K562 (cell line): ENCODE measurements around the gene CREB3L1. TPM values are rescaled to one million over a fixed set of nuclear protein-coding genes. Genes with fewer than 3 reads are reported as not detected.

ENCODE experiments used
- ARID4B ChIP-seq: sonication (generic); formaldehyde crosslinking; IDR thresholded peaks from 2 replicates; pipeline ENCODE4 v1.8.0; 2022; ENCODE audit warnings: mild to moderate bottlenecking, missing genetic modification reagents
- ELF4 ChIP-seq: fragments of 450-650 bp; formaldehyde crosslinking; IDR thresholded peaks from 2 replicates; pipeline ENCODE4 v1.4.0; 2022; ENCODE audit warnings: missing genetic modification characterization
- ELK3 ChIP-seq: fragments of 450-650 bp; formaldehyde crosslinking; IDR thresholded peaks from 2 replicates; pipeline ENCODE4 v1.4.0; 2020; ENCODE audit warnings: mild to moderate bottlenecking
- NCOA2 ChIP-seq, 2 experiments: fragments of 450-650 bp; IDR thresholded peaks; 2 replicates each; pipeline ENCODE4 v1.6.1; 2018; ENCODE audit warnings: mild to moderate bottlenecking in 2 of 2, moderate library complexity in 1 of 2; ENCODE audit not compliant: partially characterized antibody in 2 of 2
- PBX2 ChIP-seq, 2 experiments: IDR thresholded peaks in 1 of 2; conservative IDR thresholded peaks in 1 of 2; 2 replicates each; pipeline ENCODE4 v1.6.1; 2016; ENCODE audit warnings: low read depth in 2 of 2, mild to moderate bottlenecking in 1 of 2, missing compliant biosample characterization in 1 of 2, missing genetic modification characterization in 1 of 2, moderate library complexity in 1 of 2
- RCOR1 ChIP-seq, 2 experiments: IDR thresholded peaks; 2 replicates each; pipeline ENCODE4 v1.6.1; 2012; ENCODE audit warnings: low read depth in 2 of 2, low read length in 2 of 2, borderline replicate concordance in 1 of 2, improper control_type of control experiment in 1 of 2
- SAP30 ChIP-seq: fragments of 200-600 bp; sonication (generic); IDR thresholded peaks from 2 replicates; pipeline ENCODE4 v1.6.1; 2012; ENCODE audit warnings: borderline replicate concordance, low read depth, mild to moderate bottlenecking, moderate library complexity, low read length, control low read depth, inconsistent platforms; ENCODE audit not compliant: insufficient read depth, poor library complexity, severe bottlenecking
- SFPQ ChIP-seq: fragments of 200-400 bp; formaldehyde crosslinking; IDR thresholded peaks from 2 replicates; pipeline ENCODE4 v1.6.1; 2017; ENCODE audit warnings: mild to moderate bottlenecking, low read depth, low read length, moderate library complexity
- SMARCA5 ChIP-seq: fragments of 450-650 bp; IDR thresholded peaks from 2 replicates; pipeline ENCODE4 v1.6.1; 2016
- ZNF124 ChIP-seq: sonication (generic); formaldehyde crosslinking; IDR thresholded peaks from 2 replicates; pipeline ENCODE4 v1.8.1; 2022; ENCODE audit warnings: missing genetic modification reagents
- ZNF280B ChIP-seq: fragments of 250-450 bp; sonication (Bioruptor Pico); IDR thresholded peaks from 2 replicates; pipeline ENCODE4 v1.5.1; 2021; ENCODE audit warnings: mild to moderate bottlenecking
- polyA plus RNA-seq, 8 experiments: library from polyadenylated mRNA; depleted of rRNA in 4 of 8; stranded (reverse) in 5 of 8; unstranded in 3 of 8; fragments of >200 nt; fragmentation: Nextera tagmentation in 2 of 8; fragmentation: Illumina TruSeq in 1 of 8; extraction: Ambion mirVana in 2 of 8; extraction: Trizol in 1 of 8; gene quantifications; 2 replicates each; pipeline versions ENCODE4 v1.2.1 to v1.2.3, GENCODE V29; 2011 to 2014; ENCODE audit warnings: inconsistent platforms in 1 of 8, missing spikeins in 1 of 8
- total RNA-seq, 7 experiments: library from RNA; depleted of rRNA in 6 of 7; stranded (reverse); fragments of >200 nt in 6 of 7; fragmentation: Illumina TruSeq in 2 of 7; extraction: Trizol in 2 of 7; gene quantifications; 2 replicates each; pipeline versions ENCODE4 v1.2.1 to v1.2.3, GENCODE V29; 2011 to 2021; ENCODE audit warnings: low replicate concordance in 1 of 7

CREB3L1 gene
- total and polyA plus RNA-seq, 9 of the 15 experiments (the other 6 are each of a cell fraction or from before 2014, with no cell fraction given) = 1.2 to 27.6 (median 3.7) TPM

GRCh38 chr11:46279126-46280099 lies 2.0 kb downstream of the CREB3L1 start (continued):
- no peak for TF ChIP-seq SAP30
- peak; percentile 37; the same call in 1 of the 2 replicates for TF ChIP-seq SMARCA5
- no peak for TF ChIP-seq ZNF124 (CRISPR knock-in tag)
- TF ChIP-seq RCOR1 (IDR thresholded peaks at IDR 0.05; ENCODE audit: borderline replicate concordance in 1 of 2, low read depth in 2 of 2, low read length in 2 of 2) = peak in 1 of 2 experiments; percentile 56; a peak in 3 of 4 replicates
- no peak for TF ChIP-seq ZNF280B (CRISPR knock-in tag)
- TF ChIP-seq SFPQ = no peak
- TF ChIP-seq PBX2 (CRISPR knock-in tag; IDR thresholded peaks at IDR 0.05; ENCODE audit: low read depth) = no peak
- TF ChIP-seq PBX2 (tag; conservative IDR thresholded peaks at IDR 0.05; ENCODE audit: low read depth) = no peak
- TF ChIP-seq NCOA2 (IDR thresholded peaks at IDR 0.05; ENCODE audit: partially characterized antibody in 2 of 2) = no peak
- TF ChIP-seq ELF4 (CRISPR knock-in tag) = no peak
- no peak for TF ChIP-seq ELK3 (CRISPR knock-in tag)
- 0 out of 2 replicates have a peak, but pooled peaks have one; percentile 29 for TF ChIP-seq ARID4B (CRISPR knock-in tag)
